Umbilical cord (tissue), 2 donors: Measurements from ENCODE around the gene SCAANT1. TPM values are rescaled to one million over a fixed set of nuclear protein-coding genes. Genes with fewer than 3 reads are reported as not detected.

Experiments
- DNase-seq: peaks from one replicate; pipeline ENCODE4 v3.0.0-alpha.2; 2015; ENCODE audit warnings: low spot score
- total RNA-seq: library from RNA; depleted of rRNA; stranded (reverse); fragments of >200 nt; gene quantifications from one replicate; pipeline ENCODE4 v1.2.3, GENCODE V29; 2014; ENCODE audit warnings: low replicate concordance; ENCODE audit not compliant: insufficient read depth

The SCAANT1 gene
- total RNA-seq, 1 donor from 2014 or later, result not detected

DNA sequence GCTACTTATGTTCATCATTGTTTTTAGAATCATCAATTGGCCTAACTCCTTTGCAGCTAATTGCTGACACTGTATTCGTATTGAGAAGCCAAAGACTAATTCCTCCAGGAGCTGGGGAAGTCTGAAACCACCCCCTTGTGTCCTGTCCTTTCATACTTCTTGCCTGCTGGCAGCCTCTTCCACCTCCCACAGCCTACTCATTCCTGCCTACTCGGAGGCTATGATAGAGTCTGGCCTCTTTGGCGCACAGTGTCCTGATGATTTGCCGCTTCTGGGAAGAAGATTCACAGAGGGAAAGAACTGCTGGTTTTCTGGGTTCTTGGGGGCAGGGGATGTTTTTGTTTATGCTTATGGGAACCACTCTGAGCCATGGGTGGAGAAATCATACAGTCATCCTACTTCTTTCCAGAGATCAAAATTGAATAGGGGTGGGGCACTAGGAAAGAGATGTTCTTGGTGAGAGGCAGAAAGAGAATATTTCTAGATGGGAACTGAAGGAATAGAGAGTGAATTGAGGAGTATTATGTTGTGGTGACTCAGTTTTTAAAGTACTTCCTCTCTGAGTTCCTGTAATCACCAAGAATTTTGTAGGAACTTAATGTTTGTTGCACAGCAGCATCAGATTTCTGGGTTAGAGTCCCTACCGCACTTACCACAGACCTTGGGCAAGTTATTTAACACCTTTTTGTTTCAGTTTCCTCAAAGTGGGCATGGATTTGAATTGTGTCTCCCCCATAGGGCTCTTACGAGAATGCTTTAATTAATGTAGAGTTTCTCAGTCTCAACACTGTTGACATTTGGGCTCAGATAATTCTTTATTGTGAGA is 22.1 kb upstream of the SCAANT1 start:
- no peak for DNase-seq

DNA sequence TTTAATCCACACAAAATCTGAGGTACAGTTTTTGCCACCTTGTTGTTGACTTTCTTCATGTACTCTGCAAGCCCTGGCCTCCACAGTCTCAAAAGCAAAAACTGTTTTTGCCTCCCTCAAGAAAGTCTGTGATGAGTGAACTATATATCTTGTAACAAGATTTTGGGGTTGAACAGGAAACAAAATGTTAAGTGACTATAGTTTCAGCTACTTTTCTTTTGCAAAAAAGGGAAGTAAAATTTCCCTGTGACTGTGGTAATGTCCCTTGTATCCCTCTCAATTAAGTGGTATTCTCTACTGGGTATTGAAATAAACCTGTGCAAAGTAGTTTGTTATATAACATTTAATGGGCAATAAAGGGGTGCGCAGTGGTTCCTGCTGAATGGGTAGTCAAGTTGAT is 21.3 kb upstream of the SCAANT1 start:
- no peak for DNase-seq

DNA sequence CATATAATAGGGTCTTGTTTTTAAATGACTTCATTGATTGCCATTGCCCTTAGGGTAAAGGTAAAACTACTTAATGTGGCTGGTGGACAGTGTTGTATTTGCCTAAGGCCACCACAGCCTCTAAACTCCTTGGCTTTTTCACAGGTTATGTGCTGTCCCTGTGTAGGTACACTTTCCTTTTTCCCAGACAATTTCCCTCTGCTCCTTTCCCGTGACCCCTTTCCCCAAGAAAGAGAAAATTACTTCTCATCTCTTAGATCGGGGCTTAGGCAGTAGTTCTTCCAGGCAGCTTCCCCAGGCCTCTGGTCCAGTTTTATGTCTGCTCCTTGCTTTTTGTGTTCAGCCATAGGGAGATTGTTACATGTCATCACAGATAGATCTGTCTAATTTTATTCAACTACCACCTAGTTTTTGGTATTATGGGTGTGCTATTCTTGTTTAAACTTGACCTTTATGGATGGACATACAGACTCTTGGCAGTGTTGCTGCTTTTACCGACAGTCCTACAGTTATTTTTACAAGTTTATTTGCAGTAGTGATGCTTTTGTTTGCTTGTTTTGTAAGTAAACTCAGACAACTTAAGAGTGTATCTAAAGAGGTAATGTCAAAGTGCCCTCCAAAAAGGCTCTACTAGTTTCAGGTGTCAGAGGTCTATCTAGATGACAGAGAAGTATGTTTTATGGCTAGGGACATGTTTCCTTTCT is 20.5 kb upstream of the SCAANT1 start:
- no peak for DNase-seq

- DNase-seq, result no peak
Measured at GRCh38 chr3:63931290-63931689, 19.1 kb upstream of the SCAANT1 start.

- peak; percentile 20 for DNase-seq
Measured at GRCh38 chr3:63927422-63928280, 15.5 kb upstream of the SCAANT1 start.

GRCh38 chr3:63926309-63926708 is 14.1 kb upstream of the SCAANT1 start:
- no peak for DNase-seq

DNA sequence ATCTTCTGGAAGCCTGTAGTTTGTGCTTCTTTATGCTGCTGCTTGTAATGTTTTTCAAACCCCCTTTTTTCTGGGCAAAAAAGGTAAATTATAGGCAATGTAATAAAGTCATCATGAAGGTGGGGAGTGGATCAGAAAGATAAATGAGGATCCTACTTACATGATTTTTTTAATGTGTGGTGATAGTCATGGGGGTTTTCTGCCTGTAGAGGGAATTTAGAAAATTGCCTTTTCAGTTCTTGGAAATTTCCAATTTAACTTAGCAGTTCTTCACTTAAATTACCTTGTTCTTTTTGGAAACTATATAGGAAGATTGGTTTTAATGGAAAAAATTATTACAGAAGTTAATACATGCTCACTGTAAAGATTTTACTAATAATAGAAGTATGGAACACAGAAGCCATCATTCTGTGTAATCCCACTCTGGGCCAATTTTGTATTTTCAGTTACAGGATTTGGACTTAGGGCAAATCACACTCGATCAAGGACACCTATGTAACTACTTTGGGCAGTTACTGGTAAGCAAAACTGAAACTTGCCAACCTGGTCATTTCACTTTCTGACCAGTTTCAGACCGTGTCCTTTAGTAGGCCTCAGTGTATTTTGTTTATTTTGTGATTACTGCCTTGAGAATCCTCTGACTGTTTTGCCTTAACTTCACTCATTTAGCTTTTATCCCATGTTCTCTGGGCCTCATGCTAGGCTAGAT is 10.5 kb upstream of the SCAANT1 start:
- DNase-seq, result no peak

- DNase-seq, result peak; percentile 11
Measured at GRCh38 chr3:63921741-63922482, 9.7 kb upstream of the SCAANT1 start.

GRCh38 chr3:63920001-63920400 is 7.8 kb upstream of the SCAANT1 start:
- DNase-seq, result no peak

- DNase-seq, result no peak
Measured at GRCh38 chr3:63918321-63918720, 6.1 kb upstream of the SCAANT1 start.

- DNase-seq, result no peak
Measured at GRCh38 chr3:63914312-63914711, 2.1 kb upstream of the SCAANT1 start.

GRCh38 chr3:63912768-63913588 is 795 bp upstream of the SCAANT1 start:
- DNase-seq, result peak; percentile 49

GRCh38 chr3:63911509-63911872 is 692 bp downstream of the SCAANT1 start:
- DNase-seq, result no peak

DNA sequence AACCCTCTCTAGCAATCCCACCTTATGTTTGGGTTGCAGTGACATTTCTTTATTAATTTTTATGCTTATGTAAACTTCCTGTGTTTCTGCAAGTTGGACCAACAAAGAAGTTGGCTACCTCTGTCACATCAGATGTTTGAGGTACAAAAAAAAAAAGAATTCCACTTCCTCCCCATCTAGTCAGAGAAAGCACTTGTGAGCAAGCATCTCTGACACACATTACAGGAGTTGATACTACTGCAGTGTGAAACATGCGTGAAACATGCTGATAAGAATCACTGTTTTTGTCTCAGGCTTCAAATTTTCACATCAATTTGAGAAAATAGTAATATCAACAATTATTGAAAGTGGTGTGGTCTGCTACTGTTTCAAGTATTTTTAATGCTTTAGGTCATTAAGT is 1.3 kb downstream of the SCAANT1 start:
- DNase-seq, result no peak

GRCh38 chr3:63910001-63910400 is 2.2 kb downstream of the SCAANT1 start:
- no peak for DNase-seq

DNA sequence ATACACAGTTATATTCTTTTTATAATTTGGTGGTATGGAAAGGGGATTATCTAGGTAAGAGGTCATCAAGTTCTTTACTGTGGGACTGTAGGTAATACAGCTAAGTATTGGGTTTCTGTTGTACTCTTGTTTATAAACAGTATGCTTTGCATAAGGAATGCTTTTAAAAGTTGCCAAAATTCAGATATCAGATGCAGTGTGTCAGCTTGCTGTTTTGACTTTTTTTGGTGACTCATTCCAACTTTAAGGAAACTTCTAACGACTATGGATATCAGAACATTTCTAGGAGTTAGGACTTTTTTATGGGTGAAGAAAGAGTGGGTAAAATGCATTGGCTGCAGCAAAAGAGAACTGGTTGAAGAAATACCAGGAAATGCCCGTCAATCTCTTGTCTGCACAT is 2.8 kb downstream of the SCAANT1 start:
- DNase-seq, result no peak

- DNase-seq, result no peak
Measured at GRCh38 chr3:63908776-63909175, 3.4 kb downstream of the SCAANT1 start.

DNA sequence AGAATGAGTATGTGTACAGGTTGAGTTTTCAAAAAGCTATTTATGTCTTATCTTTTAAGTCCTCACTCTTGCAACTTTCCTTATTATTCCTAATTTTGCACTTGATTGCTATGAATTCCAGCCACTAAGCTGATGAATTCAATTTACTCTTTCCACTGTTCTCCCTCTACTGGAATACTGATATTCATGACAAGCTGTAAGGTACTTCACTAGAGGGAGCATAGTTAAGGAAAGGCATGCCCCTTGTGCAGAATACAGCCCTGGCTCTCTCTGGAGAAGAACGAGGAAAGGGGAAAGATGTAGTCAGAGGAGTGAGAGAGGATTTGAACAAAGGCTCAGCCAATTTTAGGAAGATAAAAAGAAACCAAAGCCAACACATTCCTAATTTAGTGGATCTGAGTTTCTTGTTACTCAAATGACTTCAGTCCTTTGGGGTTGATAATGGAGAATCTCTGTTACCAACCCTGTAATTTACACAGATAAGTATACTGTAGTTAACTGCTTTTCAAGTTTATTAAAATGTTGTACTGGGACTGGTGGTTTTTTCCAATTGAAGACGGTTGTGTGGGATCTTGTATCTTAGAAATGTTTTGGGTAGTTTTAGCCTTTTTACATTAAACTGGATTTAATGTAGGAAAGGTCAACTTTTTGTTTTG is 4.0 kb downstream of the SCAANT1 start:
- DNase-seq, result no peak
